CD4-positive, alpha-beta T cell treated with Interleukin-12 subunit alpha and Interleukin-12 subunit beta, for 1 hour (primary cell): ENCODE measurements around the gene CLEC2A.

ENCODE experiments used
- DNase-seq: peaks from one replicate; pipeline ENCODE4 v3.0.0-alpha.2; 2020

CLEC2A gene

DNA sequence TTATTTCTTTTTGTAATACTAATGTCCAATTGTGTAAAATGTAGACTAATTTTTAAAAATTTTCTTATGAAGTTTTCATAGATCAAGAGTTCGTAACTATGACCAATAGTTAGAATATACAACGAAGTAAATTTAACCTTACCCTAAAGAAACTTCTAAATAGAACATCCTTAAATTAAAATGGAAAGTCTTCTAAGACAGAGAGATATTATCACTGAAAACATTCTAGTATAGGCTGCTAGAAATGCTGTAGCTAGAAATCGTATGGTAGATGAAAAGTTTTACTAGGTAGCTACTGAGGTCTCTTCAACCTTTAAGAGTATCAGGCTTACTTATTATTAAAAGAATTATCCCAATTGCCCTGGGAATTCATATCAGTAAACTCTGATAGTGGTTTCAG is 925 bp downstream of the CLEC2A start:
- DNase-seq: no peak

DNA sequence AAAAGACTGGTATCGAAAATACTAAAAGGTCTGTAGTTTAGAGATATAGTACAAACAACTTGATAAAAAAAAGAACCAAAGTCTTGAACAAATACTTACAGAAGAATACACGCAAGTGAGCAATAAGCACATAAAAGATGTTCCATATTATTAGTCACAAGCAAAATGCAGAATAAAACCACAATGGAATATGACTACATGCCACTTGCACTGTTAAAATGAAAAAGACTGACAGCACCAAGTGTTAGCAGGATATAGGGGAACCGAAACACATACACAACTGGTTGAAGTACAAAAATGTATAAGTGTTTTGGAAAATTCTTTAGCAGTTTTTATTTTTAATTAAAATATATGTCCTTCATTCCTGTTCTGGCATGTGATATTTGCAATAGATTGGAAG is 3.6 kb downstream of the CLEC2A start:
- no peak for DNase-seq

DNA sequence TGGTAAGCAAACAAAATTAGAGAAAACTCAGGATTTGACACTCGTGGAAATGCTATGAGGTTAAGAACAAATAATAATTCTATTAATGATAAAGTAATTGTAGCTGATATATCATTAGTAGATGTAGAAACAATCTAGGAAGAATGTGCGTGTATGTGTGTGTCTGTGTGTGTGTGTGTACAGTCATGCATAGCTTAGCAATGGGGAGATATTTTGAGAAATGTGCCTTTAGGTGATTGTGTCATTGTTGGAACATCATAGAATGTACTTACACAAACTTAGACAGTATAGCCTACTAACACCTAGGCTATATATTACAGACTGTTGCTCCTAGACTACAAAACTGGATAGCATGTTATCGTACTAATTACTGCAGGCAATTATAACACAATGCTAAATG is 5.3 kb downstream of the CLEC2A start:
- no peak for DNase-seq

DNA sequence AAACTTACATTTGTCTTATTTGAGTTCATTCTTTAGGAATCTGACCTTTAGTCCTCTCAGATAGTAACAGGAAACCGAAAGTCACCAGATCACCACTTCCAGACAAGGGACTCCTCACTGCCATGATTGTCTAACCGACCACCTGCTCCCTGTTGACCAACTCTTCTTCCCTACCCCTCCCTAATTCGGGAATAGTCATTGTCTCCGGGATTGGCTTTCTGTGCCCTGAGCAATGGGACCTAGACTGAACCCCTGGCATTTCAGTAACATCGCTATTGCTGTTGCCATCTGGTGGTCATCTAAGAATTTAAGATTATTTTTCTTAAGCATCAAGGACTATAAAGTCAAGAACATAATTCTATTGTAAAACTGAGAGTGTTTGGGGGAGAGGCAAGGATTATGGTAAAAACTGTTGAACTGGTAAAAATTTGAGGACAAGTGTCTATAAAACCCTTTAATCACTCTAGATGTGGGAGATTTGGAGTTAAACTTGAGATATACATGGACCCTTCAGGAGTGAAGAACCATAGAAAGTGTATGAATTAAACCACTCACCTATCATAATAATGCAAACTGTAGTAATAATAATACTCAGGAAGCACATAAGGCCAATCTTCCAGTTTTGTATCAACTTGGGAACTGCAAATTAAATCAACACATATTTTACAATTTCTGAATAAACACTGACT is 6.3 kb downstream of the CLEC2A start:
- peak; percentile 61 for DNase-seq

DNA sequence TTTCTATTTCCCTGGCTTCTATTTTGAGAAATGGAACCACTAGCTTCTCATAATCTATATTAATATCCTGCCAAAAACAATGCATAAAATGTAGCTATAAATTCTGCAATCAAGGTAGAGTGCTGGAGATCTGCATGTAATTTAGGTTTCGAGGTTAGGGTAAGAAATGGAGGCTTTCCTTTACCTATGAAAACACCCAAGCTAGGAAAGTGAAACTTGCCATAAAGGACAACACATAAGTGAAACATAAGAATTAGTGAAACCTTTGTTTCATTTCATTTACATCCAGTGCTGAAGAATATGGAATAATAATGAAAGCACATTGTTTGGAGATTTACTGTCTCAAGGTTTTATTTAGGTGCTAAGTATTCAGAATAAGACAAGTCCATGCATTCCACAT is 9.7 kb downstream of the CLEC2A start:
- DNase-seq: no peak

DNA sequence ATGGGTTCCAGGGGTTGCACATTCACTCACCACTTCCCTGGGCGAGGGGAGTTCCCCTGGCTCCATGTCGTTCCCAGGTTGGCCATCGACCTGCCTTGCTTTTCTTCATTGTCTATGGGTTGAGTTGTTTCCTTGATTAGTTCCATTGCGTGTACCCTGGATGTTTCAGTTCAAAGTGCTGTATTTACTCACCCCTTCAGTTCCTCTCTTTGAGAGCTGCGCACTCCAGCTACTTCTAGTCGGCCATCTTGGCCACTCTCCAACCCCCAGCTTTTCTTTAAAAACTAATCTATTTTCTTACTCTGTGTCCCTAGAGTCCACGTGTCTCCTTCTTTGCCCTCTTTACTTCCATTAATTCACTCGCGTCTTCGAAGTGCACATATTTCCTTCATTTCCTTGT is 11.7 kb downstream of the CLEC2A start:
- no peak for DNase-seq

DNA sequence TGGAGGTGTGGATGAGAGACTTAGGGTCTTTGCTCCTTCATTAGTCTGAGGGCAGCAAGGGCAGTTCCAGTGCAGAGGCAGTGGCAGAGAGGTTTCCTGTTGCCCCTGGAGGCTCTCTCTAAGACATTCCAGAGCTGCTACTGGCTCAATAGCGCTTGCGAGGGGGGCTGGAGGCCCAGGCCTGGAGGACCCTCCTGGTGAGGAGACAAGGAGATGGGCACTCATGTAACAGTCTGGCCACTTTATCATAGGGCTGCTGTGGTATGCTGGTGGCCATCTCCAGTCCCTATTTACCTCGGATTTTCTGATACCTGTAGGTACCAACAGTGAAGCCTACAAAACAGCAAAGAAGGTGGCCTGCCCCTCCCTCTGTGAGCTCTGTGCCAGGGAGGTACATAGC is 12.7 kb downstream of the CLEC2A start:
- DNase-seq: no peak

DNA sequence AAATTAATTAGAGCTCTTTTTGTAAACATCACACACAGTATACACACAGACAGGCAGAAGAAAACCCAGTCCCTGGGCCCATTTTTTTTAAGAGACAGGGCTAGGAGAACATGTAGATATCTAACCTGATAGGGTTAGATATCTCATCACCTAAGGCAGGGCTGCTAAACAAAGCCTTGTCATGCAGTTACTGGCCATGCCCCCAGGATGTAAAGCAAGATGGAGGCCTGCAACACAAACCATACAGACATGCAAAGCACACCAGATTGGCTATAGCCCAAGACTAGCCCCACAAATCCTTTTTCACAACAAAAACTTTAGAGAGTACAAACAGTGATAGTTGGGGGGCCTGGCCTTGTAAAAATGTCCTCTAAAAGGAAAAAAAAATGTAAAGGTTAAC is 20.5 kb downstream of the CLEC2A start:
- DNase-seq: no peak

DNA sequence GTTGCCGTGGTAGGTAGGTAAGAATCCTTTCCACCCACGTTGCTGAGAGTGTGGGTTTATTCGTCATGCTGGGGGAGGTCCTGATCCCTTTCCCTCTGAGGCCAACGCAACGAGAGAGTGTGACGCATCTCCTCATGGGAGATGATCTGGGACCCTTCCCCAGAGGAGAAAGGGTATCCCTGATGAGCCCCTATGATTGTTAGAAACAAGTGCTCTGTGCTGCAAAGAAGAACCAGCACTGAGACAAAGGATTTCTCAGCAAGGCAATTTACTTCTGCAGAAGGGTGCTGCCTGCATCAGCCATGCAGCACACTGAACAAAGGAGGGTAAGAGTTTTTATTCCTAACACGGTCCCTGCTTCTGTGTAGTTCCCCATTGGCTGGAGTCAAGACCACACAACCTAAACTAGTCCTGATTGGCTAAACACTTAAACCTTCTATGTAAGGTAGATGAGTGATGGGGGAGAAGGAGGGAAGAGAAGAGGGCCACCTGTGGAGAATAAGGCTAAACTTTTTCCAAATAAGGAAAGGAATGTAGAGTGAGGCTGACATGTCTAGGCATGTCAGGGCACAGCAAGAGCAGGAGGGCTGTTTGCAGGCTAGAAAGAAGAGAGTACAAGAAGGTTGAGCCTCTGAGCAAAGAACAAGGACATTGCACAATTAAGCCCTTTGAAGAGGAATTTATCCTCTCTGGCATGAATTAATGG is 21.3 kb downstream of the CLEC2A start:
- no peak for DNase-seq

DNA sequence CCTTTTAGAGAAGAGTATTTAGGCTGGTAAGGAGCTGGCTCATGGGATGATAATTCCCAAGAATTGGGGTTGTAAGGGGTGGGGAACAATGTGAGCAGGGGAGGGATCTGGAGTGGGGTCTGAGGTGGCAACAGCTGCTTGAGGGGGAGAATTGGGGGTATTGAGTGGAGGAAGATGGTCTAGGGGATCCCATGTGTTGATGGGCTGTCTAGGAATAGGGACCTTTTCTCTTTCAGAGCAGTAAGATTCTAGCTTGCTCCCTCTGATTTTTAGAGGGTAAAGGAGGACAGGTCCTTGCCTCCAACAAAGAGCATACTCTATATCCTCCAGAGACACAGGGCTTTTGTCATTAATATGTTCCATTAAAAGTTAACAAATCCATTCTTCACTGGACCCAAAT is 22.4 kb downstream of the CLEC2A start:
- no peak for DNase-seq

DNA sequence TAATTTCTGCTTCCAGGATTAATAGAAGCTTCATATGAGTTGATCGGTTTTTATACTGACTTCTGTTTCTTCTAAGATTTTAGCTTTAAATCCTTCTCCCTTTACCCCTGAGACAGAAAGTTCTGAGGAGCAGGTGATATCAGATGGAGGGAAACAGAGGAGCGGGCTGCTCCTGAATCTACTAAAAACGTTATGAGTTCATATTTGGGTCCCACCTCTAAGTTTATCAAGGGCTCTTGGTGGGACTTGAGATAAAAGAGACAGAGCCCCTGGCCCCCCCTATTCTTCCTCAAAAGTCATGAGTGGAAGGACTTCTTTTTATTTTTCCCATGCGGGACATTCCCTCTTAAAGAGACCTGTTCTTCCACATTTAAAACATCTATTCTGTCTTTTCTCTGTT is 23.8 kb downstream of the CLEC2A start:
- DNase-seq: no peak

DNA sequence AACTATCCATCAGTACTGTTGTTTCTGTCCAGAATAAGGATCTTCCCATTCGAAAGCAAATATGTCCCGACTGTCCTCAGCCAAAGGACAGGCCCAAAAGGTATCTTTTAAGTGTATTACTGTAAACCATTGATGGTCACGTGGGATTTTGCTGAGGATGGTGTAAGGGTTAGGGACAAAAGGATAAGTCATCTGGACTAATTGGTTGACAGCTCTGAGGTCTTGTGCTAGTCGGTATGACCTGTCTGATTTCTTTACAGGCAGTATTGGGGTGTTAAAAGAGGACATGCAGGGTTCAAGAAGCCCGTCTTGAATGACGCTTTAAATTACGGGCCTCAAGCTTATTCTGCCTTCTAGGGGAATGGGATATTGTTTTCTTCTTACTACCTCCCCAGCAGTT is 24.4 kb downstream of the CLEC2A start:
- no peak for DNase-seq

DNA sequence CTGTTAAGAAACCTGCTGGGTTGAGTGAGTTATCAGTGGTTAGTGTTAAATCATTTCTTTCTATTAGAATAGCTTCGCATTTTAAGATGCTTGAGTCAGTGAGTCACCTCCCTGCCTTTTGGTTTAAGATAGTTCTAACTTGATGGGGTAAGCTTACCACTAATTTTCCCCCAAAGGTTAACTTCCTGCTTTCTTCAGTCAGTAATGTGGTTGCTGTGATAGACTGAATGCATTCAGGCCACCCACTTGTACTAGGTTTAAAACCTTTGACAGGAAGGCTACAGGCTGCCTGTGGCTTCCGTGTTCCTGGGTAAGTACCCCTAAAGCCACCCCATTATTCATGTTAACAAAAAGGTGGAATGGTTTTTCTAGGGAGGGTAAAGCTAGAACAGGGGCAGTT is 25.3 kb downstream of the CLEC2A start:
- peak; percentile 67 for DNase-seq

DNA sequence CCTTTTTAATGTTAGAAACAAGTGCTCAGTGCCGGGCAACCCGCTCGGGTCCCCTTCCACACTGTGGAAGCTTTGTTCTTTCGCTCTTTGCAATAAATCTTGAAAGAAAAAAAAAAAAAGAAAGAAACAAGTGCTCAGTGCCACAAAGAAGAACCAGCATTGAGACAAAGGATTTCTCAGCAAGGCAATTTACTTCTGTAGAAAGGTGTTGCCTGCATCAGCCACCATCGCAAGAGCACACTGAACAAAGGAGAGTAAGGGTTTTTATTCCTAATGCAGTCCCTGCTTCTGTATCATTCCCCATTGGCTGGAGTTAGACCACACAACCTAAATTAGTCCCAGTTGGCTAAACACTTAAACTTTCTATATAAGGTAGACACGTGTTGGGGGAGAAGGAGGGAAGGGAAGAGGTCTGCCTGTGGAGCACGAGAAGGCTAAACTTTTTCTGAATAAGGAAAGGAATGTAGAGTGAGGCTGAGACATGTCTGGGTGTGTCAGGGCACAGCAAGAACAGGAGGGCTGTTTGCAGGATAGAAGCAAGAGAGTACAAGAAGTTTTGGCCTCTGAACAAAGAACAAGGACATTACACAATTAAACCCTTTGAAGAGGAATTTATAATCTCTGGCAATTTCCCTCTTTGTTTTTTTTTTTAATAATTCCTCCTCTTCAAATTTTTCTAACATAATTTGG is 29.5 kb downstream of the CLEC2A start:
- no peak for DNase-seq

DNA sequence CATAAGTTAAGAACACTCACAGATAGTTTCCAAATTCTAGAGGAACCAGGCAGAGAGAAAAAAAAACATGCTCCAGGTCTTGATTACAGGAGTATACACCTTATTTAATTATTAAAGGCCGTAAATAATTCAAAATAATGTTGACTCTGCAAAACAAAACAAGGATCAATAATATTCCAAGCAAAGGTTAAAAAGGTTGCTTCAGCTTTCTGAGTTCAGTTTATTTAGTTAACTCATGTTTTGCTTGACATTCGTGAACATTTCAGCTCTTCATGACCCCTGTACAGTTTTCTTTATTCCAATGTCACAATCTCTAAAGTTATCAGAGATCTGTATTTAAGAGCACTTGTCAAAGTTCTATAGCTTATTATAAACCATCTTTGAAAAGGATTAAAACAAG is 31.2 kb downstream of the CLEC2A start:
- DNase-seq: no peak

DNA sequence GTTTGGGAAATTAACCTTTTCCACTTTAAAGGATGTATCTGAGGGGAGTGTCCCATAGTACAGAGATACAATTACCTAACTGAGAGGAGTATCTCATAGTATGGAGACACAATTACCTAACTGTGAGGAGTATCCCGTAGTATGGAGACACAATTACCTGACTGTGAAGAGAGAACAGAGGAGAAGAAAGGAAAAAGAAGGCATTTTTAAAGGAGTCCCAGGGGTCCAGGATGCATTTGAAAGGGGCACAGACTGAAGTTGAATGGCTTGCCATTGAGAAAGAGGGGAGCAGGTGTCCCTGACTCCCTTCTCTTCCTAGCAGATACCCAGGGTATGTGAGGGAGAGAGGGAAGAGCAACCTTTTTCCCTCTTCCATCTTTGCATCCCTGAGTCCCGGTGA is 33.0 kb downstream of the CLEC2A start:
- DNase-seq: no peak

DNA sequence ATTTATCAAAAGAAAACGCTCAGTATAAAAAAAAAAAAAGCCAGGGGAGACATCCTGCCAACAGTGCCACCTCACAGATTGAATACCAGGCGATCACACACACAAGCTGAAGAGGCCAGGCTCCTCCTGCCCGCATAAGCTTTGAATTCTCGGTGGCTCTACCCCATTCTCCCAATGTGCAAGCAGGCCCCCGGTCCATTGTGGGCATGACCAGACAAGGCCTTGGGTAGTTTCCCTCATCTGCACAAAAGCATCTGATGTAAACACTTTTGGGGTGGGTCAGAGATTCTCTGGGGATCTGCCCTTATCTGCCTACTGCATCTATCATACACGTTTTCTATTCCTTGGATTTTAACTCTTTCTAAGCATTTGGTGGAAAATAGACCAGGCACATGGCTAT is 34.6 kb downstream of the CLEC2A start:
- DNase-seq: no peak

DNA sequence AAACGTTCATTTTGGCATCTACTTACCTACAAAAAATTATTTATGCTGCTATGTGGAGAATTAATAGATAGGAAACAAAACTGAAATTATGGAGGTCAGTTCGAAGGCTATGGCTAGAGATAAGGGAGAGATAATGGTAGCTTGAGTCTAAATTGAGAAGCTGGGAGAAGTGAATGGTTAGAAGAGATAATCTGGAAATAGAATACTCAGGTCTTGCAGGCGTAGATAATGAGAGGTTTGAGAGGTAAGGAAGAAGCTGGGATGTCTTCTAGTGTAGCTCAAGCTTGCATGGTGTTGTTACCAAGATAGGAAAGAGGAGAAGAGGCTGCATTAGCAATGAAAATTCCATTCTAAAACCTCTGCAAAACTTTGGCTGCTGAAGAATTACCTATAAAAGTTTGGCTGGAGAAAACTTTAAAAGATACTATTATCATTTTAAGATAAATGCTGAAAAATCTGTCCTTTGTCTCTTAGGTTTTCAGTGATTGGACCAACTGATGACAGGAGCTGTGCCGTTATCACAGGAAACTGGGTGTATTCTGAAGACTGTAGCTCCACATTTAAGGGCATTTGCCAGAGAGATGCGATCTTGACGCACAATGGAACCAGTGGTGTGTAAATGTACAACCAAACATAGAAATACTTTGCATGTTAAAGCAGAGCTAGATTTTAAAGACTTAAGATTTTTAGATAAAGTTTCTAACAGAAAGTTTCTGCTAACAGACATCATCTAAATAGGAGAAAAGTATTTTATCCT is 36.8 kb downstream of the CLEC2A start:
- DNase-seq: no peak

DNA sequence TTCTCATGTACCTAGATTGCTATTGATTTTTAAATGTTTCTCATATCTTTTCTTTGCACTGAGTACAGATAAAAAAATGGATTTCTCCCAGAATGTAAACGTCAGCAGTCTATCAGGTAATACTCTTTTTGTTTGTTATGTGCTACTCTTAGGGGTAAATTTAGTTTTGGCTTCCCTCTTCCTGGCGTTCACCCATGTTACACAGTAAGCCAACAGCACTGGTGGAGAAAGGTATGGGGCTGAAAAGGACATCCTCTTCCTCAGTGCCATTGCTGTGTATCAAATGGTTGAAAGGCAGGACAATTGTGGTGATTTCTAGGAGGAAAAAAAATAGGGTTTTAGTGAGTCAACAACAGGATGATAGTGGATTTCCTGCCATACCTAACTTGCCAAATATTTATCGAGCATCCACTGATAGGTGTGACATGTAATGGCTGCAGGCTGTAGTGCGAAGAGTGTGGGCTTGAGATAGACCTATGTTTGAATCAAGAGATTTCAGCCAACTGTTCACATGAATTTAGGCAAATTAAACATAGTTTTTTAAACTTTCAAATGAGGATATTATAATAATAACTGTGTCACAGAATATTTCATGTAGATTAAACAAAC is 43.4 kb downstream of the CLEC2A start:
- no peak for DNase-seq

DNA sequence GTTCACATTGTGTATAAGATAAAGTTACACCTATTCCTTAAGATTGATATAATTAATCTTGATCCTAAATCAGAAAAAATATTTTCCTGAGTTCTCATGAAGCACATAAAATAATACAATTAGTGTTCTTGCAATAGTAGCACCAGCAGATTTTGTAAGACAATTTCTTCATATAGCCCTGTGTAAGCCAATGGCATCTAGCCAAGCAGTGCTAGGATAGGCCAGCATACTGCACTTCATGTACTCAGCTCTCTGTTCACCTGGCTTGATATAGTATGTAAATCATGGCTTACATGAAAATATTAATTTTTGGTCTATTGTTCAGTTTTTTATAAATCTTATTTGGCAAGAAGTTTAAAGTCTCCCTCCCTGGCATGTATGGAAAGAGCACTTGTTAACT is 49.0 kb downstream of the CLEC2A start:
- DNase-seq: no peak

DNA sequence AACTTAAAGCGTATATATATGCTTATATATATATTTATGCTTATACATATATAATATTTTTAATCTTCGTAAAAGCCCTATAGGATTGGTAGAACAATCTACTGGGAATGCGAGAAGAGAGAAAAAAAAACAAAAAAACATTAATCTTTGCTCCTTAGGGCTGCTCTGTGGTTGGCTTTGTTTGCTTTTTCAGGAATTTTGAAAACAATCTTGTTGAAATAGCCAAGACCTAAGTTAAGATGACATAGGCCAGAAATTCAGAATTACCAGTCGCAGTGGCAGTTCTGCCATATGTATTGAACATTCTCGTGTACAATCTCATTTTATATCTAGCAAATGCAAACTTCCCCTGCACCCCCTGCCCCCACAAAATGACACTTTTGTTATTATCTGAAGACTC is 50.2 kb downstream of the CLEC2A start:
- no peak for DNase-seq

DNA sequence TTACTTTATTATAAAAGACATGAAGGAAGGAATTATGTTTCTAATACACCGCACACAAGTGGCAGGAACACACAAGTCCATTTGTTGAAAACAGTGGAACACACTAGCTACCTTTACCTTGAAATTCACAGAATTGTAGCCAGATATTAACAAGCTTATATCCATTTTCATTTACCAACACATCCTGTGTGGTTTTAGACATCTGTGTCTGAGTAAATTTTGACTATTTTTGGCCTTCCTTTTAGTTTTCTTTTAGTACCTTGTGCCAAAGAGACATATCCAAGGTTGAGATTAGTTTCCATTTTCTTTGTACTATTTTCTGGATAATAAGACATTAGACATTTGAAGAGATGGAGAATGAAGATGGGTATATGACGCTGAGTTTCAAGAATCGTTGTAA is 50.9 kb downstream of the CLEC2A start, which contains the start of gene KLRF2:
TSS of gene KLRF2 (plus strand) at position 244 of the 400 bp plus-strand sequence. CDS start at position 351, 107 bp downstream.
- no peak for DNase-seq

DNA sequence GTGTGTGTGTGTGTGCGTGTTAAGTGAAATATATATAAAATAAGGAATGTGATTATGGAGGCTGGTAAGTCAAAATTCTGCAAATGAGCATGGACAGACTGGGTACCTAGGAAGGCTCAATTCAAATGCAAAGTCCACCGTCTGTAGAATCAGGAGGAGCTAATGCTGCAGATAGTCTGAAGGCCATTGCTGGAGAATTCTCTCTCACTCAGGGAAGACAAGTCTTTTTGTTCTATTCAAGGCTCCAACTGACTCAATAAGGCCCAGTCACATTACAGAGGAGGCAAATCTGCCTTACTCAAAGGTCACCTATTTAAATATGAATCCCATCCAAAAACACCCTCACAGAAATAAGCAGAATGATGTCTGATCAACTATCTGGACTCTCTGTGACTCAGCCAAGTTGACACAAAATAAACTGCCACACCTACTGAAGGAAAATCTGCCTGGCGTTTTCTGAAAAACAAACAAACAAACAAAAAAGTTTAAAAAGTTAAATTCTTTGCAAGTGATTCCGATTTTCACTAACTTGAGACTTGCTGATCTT is 51.6 kb downstream of the CLEC2A start:
- no peak for DNase-seq
